ENCODE data around the gene SMIM21.

GRCh38 chr18:75364512-75365253 is 62.8 kb downstream of the SMIM21 start:
- TF ChIP-seq POLR2A (IDR thresholded peaks at IDR 0.05; ENCODE audit: low read length), result no peak
- no peak for TF ChIP-seq GATA1 (IDR thresholded peaks at IDR 0.05; ENCODE audit: low read depth, low read length)

Data from erythroblast (primary cell).